Measurements from ENCODE around the gene NDUFC2.

NDUFC2 gene

GRCh38 chr11:78036313-78036712 is 43.3 kb downstream of the NDUFC2 start:
- TF ChIP-seq CSRNP3 (CRISPR knock-in tag; IDR thresholded peaks at IDR 0.05) (no peak), TCF4 (CRISPR knock-in tag; IDR thresholded peaks at IDR 0.05; ENCODE audit: borderline replicate concordance) (no peak), ARNTL (CRISPR knock-in tag; IDR thresholded peaks at IDR 0.05; ENCODE audit: borderline replicate concordance, low read depth) (no peak), ZNF8 (CRISPR knock-in tag; IDR thresholded peaks at IDR 0.05) (no peak), PATZ1 (CRISPR knock-in tag; IDR thresholded peaks at IDR 0.05; ENCODE audit: borderline replicate concordance) (no peak)
- TF ChIP-seq, protein P1, sequence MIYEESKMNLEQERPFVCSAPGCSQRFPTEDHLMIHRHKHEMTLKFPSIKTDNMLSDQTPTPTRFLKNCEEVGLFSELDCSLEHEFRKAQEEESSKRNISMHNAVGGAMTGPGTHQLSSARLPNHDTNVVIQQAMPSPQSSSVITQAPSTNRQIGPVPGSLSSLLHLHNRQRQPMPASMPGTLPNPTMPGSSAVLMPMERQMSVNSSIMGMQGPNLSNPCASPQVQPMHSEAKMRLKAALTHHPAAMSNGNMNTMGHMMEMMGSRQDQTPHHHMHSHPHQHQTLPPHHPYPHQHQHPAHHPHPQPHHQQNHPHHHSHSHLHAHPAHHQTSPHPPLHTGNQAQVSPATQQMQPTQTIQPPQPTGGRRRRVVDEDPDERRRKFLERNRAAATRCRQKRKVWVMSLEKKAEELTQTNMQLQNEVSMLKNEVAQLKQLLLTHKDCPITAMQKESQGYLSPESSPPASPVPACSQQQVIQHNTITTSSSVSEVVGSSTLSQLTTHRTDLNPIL (CRISPR knock-in tag; IDR thresholded peaks at IDR 0.05; ENCODE audit: low read depth): no peak
- no peak for ATAC-seq

DNA sequence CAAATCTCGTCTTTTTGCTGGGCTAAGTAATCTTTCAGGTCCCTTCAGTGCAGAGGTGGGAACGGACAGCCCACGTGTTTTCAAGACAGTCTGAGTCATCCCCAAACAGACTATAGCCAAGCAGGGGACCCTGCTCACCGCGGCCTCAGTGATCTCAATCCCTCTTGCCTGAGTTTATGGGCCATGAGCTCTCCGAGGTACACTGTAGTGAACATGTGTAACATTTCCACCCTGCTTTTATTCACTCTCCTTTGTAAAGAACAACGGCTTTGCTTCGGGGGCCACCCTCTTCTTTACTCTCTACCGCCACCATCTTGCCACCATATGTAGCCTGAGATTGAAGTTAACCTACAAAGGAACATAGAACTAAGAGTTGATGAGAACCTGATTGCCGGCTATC is 45.0 kb downstream of the NDUFC2 start:
- ATAC-seq: no peak
- no peak for TF ChIP-seq BACH2 (CRISPR knock-in tag; IDR thresholded peaks at IDR 0.05; ENCODE audit: borderline replicate concordance)
- TF ChIP-seq ZFP30 (CRISPR knock-in tag; IDR thresholded peaks at IDR 0.05): no peak
- TF ChIP-seq OSR1 (CRISPR knock-in tag; IDR thresholded peaks at IDR 0.05): no peak
- no peak for TF ChIP-seq ZFP3 (CRISPR knock-in tag; IDR thresholded peaks at IDR 0.05)
- TF ChIP-seq ZNF8 (CRISPR knock-in tag; IDR thresholded peaks at IDR 0.05): no peak
- TF ChIP-seq ZNF565 (CRISPR knock-in tag; conservative IDR thresholded peaks at IDR 0.05; ENCODE audit: low read depth): no peak
- no peak for TF ChIP-seq PPARA (CRISPR knock-in tag; IDR thresholded peaks at IDR 0.05; ENCODE audit: borderline replicate concordance)
- no peak for TF ChIP-seq ISL1 (CRISPR knock-in tag; IDR thresholded peaks at IDR 0.05)

GRCh38 chr11:78033040-78033439 is 46.6 kb downstream of the NDUFC2 start:
- TF ChIP-seq ISL1 (CRISPR knock-in tag; IDR thresholded peaks at IDR 0.05): no peak
- no peak for TF ChIP-seq GLIS3 (CRISPR knock-in tag; IDR thresholded peaks at IDR 0.05)
- TF ChIP-seq OSR1 (CRISPR knock-in tag; IDR thresholded peaks at IDR 0.05): no peak
- TF ChIP-seq ZFP3 (CRISPR knock-in tag; IDR thresholded peaks at IDR 0.05): no peak
- TF ChIP-seq BACH2 (CRISPR knock-in tag; IDR thresholded peaks at IDR 0.05; ENCODE audit: borderline replicate concordance): no peak
- no peak for ATAC-seq

DNA sequence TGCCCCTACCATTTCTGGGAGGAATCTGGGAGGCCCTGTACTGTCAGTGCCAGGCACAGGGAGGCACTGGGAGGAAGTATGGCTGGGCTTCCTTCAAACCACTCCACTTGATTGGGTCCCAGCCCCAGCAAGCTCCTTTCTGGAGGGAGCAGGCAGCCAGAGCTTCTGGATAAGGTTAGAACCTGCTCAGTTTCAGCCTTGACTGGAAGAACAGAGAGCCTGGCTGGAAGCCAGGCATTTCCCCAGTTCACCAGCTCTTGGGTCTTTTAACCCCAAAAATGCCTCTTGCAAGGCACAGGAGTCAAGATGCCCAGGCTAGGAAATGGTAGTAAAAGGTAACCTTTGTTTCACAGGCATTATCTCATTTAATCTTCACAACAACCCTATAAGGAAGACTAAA is 47.6 kb downstream of the NDUFC2 start:
- peak; percentile 36; the same call in 2 of the 3 replicates for ATAC-seq
- TF ChIP-seq ZNF8 (CRISPR knock-in tag; IDR thresholded peaks at IDR 0.05): no peak
- TF ChIP-seq OSR1 (CRISPR knock-in tag; IDR thresholded peaks at IDR 0.05): no peak
- TF ChIP-seq, protein P1 (CRISPR knock-in tag; IDR thresholded peaks at IDR 0.05; ENCODE audit: low read depth): no peak
- no peak for TF ChIP-seq ZFP30 (CRISPR knock-in tag; IDR thresholded peaks at IDR 0.05)
- TF ChIP-seq, protein P2, sequence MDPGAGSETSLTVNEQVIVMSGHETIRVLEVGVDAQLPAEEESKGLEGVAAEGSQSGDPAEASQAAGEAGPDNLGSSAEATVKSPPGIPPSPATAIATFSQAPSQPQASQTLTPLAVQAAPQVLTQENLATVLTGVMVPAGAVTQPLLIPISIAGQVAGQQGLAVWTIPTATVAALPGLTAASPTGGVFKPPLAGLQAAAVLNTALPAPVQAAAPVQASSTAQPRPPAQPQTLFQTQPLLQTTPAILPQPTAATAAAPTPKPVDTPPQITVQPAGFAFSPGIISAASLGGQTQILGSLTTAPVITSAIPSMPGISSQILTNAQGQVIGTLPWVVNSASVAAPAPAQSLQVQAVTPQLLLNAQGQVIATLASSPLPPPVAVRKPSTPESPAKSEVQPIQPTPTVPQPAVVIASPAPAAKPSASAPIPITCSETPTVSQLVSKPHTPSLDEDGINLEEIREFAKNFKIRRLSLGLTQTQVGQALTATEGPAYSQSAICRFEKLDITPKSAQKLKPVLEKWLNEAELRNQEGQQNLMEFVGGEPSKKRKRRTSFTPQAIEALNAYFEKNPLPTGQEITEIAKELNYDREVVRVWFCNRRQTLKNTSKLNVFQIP (CRISPR knock-in tag; IDR thresholded peaks at IDR 0.05; ENCODE audit: borderline replicate concordance, low read depth): no peak
- no peak for TF ChIP-seq SNAI2 (CRISPR knock-in tag; IDR thresholded peaks at IDR 0.05)
- no peak for TF ChIP-seq TCF4 (CRISPR knock-in tag; IDR thresholded peaks at IDR 0.05; ENCODE audit: borderline replicate concordance)
- no peak for TF ChIP-seq GLIS3 (CRISPR knock-in tag; IDR thresholded peaks at IDR 0.05)
- TF ChIP-seq PPARA (CRISPR knock-in tag; IDR thresholded peaks at IDR 0.05; ENCODE audit: borderline replicate concordance): no peak
- TF ChIP-seq PATZ1 (CRISPR knock-in tag; IDR thresholded peaks at IDR 0.05; ENCODE audit: borderline replicate concordance): no peak
- no peak for TF ChIP-seq CSDC2 (CRISPR knock-in tag; IDR thresholded peaks at IDR 0.05)
